ENCODE results near the gene ZNF442.

GRCh38 chr19:12350890-12351197 is 14.6 kb downstream of the ZNF442 start:
- TF ChIP-seq POLR2AphosphoS5 (IDR thresholded peaks at IDR 0.05; ENCODE audit: borderline replicate concordance, low read depth, low read length) = no peak
- no peak for TF ChIP-seq EZH2 (IDR thresholded peaks at IDR 0.05)
- TF ChIP-seq FOXP2 (optimal IDR thresholded peaks at IDR 0.05; ENCODE audit: control extremely low read depth, extremely low read length, insufficient read depth) = no peak

Data from SK-N-MC (cell line).